GM13977 (cell line): ENCODE measurements around the gene NDC1.

ENCODE experiments used
- DNase-seq: peaks from one replicate; pipeline ENCODE4 v3.0.0; 2012; ENCODE audit warnings: low spot score
- in situ Hi-C: fragments of 300-500 bp; cut with MboI; formaldehyde crosslinking; loops from one replicate; pipeline ENCODE4 v1.12.0; 2022; ENCODE audit warnings: low sequenced_read_pairs, low pct_unique_long_range_greater_than_20kb, mixed read lengths, inconsistent platforms; ENCODE audit not compliant: unreplicated experiment
- TF ChIP-seq, protein P1 (sequence below): IDR thresholded peaks from 2 replicates; pipeline ENCODE4 v1.5.1; 2012; ENCODE audit warnings: mild to moderate bottlenecking, control low read depth; ENCODE audit not compliant: insufficient read depth; ENCODE audit errors: extremely low read depth, missing control alignments

The NDC1 gene

DNA sequence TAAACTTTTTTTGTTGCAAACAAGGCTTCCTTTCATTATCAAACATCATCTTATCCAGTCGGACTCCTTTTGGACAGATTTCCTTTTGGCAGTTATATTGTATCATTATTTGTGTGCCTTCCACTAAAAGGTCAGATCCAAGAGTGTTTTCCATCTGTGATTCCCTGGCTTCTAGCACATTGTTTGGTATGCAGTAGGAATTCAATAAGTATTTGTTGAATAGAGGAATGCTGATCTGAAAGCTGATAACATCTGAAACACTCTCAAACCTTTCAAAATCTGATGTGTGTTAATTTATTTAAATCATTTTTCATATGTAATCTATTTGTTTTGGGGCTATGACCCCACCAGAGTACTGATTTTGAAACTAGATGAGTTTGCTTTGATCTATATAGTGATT is 39.0 kb downstream of the NDC1 start:
- in situ Hi-C loops, result no loop called here
- DNase-seq, result no peak
- TF ChIP-seq, protein P1, sequence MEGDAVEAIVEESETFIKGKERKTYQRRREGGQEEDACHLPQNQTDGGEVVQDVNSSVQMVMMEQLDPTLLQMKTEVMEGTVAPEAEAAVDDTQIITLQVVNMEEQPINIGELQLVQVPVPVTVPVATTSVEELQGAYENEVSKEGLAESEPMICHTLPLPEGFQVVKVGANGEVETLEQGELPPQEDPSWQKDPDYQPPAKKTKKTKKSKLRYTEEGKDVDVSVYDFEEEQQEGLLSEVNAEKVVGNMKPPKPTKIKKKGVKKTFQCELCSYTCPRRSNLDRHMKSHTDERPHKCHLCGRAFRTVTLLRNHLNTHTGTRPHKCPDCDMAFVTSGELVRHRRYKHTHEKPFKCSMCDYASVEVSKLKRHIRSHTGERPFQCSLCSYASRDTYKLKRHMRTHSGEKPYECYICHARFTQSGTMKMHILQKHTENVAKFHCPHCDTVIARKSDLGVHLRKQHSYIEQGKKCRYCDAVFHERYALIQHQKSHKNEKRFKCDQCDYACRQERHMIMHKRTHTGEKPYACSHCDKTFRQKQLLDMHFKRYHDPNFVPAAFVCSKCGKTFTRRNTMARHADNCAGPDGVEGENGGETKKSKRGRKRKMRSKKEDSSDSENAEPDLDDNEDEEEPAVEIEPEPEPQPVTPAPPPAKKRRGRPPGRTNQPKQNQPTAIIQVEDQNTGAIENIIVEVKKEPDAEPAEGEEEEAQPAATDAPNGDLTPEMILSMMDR, result no peak

DNA sequence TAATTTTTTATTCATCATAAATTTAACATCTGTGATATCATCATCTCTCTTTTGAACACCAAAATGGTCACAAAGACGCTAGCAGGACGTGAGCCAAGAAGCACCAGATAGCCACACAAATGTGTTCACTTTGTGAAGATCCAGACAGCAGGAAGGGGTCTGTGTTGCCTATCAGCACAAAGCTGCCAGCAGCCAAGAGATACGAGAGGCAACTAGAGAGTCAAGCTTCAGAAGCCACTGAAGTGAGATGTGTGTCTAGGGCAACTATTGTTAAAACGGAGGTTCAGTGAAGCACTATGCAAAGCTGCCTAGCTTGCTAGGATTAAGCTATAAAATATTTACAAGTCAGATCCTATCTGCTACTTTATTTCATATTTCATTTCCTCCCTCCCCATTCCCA is 45.3 kb downstream of the NDC1 start:
- TF ChIP-seq, protein P1, result no peak
- no peak for DNase-seq
- in situ Hi-C loops, result no loop called here

DNA sequence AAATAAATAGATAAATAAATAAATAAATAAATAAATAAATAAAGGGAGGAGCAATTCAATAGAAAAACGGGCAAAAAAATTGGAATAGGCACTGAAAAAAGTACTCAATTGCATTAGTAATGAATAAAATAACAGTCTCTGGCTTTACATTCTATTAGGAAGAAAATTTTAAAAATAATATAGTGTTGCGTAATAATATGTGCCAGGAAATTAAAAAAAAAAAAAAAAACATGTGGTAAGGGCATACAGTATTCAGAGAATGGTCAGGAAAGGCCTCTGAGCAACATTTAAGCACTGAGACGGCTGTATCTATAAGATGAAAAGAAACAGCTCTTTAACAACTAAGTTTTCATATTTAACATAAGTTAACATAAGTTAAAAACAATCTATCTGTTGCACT is 50.4 kb downstream of the NDC1 start:
- no peak for DNase-seq
- in situ Hi-C loops, result no loop called here

DNA sequence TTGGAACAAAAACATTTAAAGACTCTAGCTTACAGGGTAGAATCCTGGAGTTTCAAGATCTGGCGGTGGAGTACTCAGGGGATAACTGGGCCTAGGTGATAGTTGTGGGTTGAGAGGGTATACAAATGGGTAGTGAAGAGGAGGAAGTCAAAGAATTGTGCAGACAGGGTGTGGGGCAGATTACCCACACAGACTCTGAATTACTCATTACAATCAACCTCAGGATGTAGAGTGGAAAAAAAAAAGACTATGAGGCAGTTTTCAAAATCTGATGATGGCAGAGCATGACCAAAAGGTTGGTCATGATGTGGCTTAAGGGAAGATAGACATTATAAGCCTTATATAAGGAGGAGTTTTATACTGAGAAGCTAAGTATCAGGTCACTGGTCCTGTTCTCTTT is 55.0 kb downstream of the NDC1 start:
- no peak for DNase-seq
- in situ Hi-C loops, result no loop called here
- TF ChIP-seq, protein P1, result no peak

More for the DNA sequence above, 50.4 kb downstream of the NDC1 start:
- TF ChIP-seq, protein P1, result no peak

DNA sequence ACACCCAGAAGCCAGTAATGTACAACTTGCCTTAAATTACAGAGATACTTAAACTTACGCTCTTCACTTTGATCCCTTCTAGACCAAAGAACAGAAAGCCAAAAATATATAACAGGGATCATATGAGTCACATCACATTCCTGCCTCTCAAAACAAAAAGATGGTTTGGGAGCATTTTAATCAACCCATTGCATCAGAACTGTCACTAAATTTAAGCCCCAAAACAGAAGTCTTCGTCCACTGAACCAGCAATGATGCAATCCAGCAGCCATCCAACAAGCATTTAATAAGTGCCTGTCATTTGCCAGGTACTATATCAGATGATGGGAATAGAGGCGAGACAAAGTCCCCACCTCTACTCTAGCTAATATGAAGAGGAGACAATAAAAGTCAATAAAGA is 56.4 kb downstream of the NDC1 start:
- TF ChIP-seq, protein P1, result no peak
- in situ Hi-C loops, result no loop called here
- DNase-seq, result no peak

DNA sequence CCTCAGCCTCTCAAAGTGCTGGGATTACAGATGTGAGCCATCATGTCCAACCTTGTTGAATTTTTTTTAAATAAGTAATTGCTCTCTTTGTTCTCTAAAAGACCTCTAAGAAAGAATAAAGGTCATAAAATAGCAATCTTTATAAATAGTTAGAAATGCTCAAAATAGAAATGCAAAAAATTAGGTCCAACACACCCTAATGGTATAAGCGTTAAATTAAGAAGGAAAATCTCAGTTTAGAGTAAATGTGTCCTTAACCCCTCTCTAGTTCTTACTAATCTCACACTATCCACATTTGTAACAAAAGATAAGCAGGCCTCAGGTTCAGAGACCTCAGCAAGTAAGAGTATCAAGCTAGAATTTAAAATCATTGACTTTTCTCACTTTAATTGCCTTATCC is 60.8 kb downstream of the NDC1 start:
- TF ChIP-seq, protein P1, result no peak

DNA sequence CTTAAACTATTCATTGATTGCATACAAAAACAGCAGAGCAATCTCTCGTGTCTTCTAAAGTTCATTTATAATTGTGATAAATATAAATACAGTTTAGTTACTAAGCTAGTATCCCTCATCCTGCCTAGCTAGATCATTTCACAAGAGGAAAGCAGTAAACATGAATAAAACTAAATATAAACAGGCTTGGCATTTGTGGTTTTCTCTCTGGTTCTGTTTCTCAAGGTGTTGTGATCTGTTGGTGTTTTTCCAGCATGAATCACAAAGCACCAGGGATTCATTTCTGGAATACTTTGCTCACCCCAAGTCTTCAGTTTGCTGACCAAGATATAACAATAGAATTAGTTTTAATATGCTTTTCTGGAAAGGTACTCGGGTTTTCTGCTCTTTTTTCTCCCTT is 66.4 kb downstream of the NDC1 start:
- TF ChIP-seq, protein P1, result no peak
- no peak for DNase-seq
- in situ Hi-C loops, result no loop called here

More for the DNA sequence above, 60.8 kb downstream of the NDC1 start:
- no peak for DNase-seq
- in situ Hi-C loops, result no loop called here
